ENCODE data around the gene UBA1. TPM values are rescaled to one million over a fixed set of nuclear protein-coding genes. Genes with fewer than 3 reads are reported as not detected.

UBA1 gene
- total and polyA plus RNA-seq, 10 of the 15 experiments (the other 5 are each of a cell fraction or from before 2014, with no cell fraction given), result 60.4 to 314 (median 216) TPM

DNA sequence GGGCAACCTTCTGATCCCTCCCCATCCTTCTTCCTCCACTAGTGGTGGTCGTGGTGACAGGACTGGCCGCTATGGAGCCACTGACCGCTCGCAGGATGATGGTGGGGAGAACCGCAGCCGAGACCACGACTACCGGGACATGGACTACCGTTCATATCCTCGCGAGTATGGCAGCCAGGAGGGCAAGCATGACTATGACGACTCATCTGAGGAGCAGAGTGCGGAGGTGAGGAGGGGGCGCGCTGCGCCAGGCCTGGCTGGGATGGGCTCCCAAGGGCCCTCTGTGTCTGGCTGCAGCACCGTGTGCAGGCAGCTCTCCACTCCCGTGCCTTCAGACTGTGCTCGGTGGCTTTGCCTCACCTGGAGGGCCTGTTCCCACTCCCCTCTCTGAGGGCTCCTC lies 24.4 kb upstream of the UBA1 start (continued):
- TF ChIP-seq BACH1 (IDR thresholded peaks at IDR 0.05; ENCODE audit: borderline replicate concordance) (no peak), SUZ12 (IDR thresholded peaks at IDR 0.05; ENCODE audit: unreplicated experiment) (no peak), ZNF274 (IDR thresholded peaks at IDR 0.05; ENCODE audit: insufficient read depth, insufficient read length) (no peak), YY1 (IDR thresholded peaks at IDR 0.05; ENCODE audit: low read depth, low read length) (no peak), BRCA1 (IDR thresholded peaks at IDR 0.05; ENCODE audit: low read depth, low read length) (no peak), SUPT20H (IDR thresholded peaks at IDR 0.05; ENCODE audit: borderline replicate concordance, control insufficient read depth, low read depth, low read length) (no peak), IKZF2 (IDR thresholded peaks at IDR 0.05) (no peak), RUNX3 (IDR thresholded peaks at IDR 0.05; ENCODE audit: low read length) (no peak), POU2F2 (IDR thresholded peaks at IDR 0.05; ENCODE audit: borderline replicate concordance, low read depth, low read length) (no peak), SMAD1 (IDR thresholded peaks at IDR 0.05; ENCODE audit: low read depth, partially characterized antibody) (no peak)

DNA sequence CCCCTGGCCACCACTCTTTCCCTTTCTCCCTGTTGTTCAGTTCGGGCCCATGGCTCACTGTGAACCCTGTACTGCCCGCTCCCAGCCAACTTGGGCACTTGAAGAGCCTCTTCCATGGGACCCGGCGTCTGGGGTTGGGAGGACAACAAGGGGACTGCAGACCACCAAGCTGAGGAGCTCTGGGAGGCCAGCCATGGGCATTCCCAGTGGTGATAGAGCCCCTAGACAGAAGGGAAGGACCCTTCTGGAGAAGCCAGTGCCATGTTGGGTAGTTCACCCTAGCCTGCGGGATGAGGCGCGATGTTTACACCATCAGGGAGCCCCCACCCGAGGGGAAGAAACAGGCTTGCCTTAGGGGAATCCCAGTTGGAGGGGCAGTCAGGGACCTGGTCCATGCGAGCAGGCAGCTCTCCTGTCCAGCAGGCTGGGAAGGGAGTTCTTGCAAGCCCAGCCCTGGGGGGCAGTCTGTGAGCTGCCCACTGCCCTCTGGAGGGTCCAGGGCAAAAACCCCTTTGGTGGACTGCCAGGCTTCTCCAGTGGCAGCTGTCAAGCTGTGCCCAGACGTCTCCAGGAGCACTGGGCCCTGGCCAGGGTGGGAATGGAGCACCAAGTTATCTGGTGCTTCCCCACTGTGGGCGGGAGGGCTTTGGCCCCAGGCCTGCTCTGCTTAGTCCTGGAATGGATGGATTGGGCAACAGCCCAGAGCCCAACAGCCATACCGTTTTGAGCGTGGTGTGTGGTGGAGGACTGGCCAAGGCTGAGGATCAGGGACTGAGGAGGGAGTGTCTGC lies 23.7 kb upstream of the UBA1 start:
- Histone ChIP-seq H3K79me2 (ENCODE audit: control insufficient read depth, insufficient read depth, low read length) (no peaks in the 10 kb centered on the region), H3K4me3 (no peak overlapping the region), H3K4me1 (ENCODE audit: control insufficient read depth, insufficient read depth, low read length) (no peaks in the 10 kb centered on the region), H3K36me3 (ENCODE audit: control insufficient read depth in 2 of 2, insufficient read depth in 2 of 2, low read length in 1 of 2) (peaks cover 0 to 8% of the 10 kb centered on the region in 2 experiments; a peak in 2 of 4 replicates), H3K9me3 (replicated peaks; ENCODE audit: control insufficient read depth, insufficient read depth, low read length) (no peaks in the 10 kb centered on the region), H3K9ac (ENCODE audit: control insufficient read depth, insufficient read depth, low read length) (no peak overlapping the region), H3K27me3 (replicated peaks in 1 of 2; ENCODE audit: control insufficient read depth in 2 of 2, insufficient read depth in 2 of 2, low read length in 1 of 2) (no peaks in the 10 kb centered on the region), H2AFZ (ENCODE audit: control insufficient read depth, low read depth, low read length) (no peak overlapping the region), H3K4me2 (ENCODE audit: control insufficient read depth, insufficient read depth) (no peak overlapping the region), H4K20me1 (ENCODE audit: control insufficient read depth, insufficient read depth) (no peaks in the 10 kb centered on the region), H3K27ac (ENCODE audit: control insufficient read depth, insufficient read depth) (no peak overlapping the region)
- RAD21 ChIA-PET (ENCODE audit: unreplicated experiment), result no interaction called here
- ATAC-seq (no peak), DNase-seq (ENCODE audit: low read depth, low spot score) (no peak), FAIRE-seq (no peak)
- WGBS (ENCODE audit: insufficient coverage, insufficient replicate concordance, low lambda C conversion rate, missing lambda C conversion rate), result 66% methylated on average over 13 of the region's 13 CpGs
- BruUV-seq (replicated peaks), result no TSS peak
- POLR2A ChIA-PET, result no interaction called here
- in situ Hi-C loops (cut with MboI) (no loop called here), intact Hi-C loops (cut with micrococcal nuclease; ENCODE audit: unreplicated experiment) (no loop called here)
- SMC1A ChIA-PET (ENCODE audit: uncharacterized antibody, unreplicated experiment), result no interaction called here
- no peak for TF ChIP-seq RELB (IDR thresholded peaks at IDR 0.05; ENCODE audit: low read depth)
- no peak for TF ChIP-seq STAT3 (IDR thresholded peaks at IDR 0.05; ENCODE audit: low read depth, low read length)
- CTCF ChIA-PET, result no interaction called here

Data from GM12878 (cell line).